Testis (tissue), 3 donors: ENCODE measurements around the gene WNT11. TPM values are rescaled to one million over a fixed set of nuclear protein-coding genes. Genes with fewer than 3 reads are reported as not detected.

Experiments
- DNase-seq: peaks from one replicate; pipeline ENCODE4 v3.0.0-alpha.2; 2019
- H3K27ac ChIP-seq, 2 donors: fragments of 200-600 bp; sonication (generic); one replicate each; pipeline ENCODE4 v1.5.1; 2019
- H3K27me3 ChIP-seq: fragments of 200-600 bp; sonication (generic); one replicate; pipeline ENCODE4 v1.5.1; 2019
- H3K36me3 ChIP-seq: fragments of 200-600 bp; sonication (generic); one replicate; pipeline ENCODE4 v1.5.1; 2017; ENCODE audit warnings: low read depth; ENCODE audit errors: missing control alignments
- H3K4me1 ChIP-seq: fragments of 200-600 bp; sonication (generic); one replicate; pipeline ENCODE4 v1.5.1; 2019
- H3K4me3 ChIP-seq, 2 donors: fragments of 200-600 bp; sonication (generic); one replicate each; pipeline ENCODE4 v1.5.1; 2017 to 2019
- H3K9me3 ChIP-seq: fragments of 200-600 bp; sonication (generic); one replicate; pipeline ENCODE4 v1.5.1; 2017
- CTCF ChIP-seq, 3 experiments: fragments of 450-650 bp in 2 of 3; fragments of 200-600 bp in 1 of 3; sonication (generic) in 1 of 3; IDR thresholded peaks; one replicate each; pipeline ENCODE4 v1.5.1; 2016 to 2019; ENCODE audit warnings: antibody characterized with exemption in 3 of 3, mild to moderate bottlenecking in 2 of 3, moderate library complexity in 1 of 3
- POLR2A ChIP-seq: fragments of 450-650 bp; IDR thresholded peaks from one replicate; pipeline ENCODE4 v1.6.1; 2017; ENCODE audit warnings: antibody characterized with exemption, mild to moderate bottlenecking, moderate library complexity
- WGBS, 2 donors: methylation state at CpG; one replicate each; pipeline ENCODE4 v1.1.5; 2018; 5-methylcytosine and 5-hydroxymethylcytosine counted together
- intact Hi-C: fragments of 100-400 bp; cut with DNase I; formaldehyde crosslinking; loops from one replicate; pipeline ENCODE4 v1.15.1; 2023; ENCODE audit warnings: low total_unique reads
- polyA plus RNA-seq: library from polyadenylated mRNA; stranded (reverse); fragments of 350-450 nt; fragmentation: Illumina TruSeq; extraction: RNeasy Lipid Tissue Mini Kit (QIAGEN cat#74804); gene quantifications from one replicate; pipeline ENCODE4 v1.2.3, GENCODE V29; 2014; ENCODE audit warnings: low read depth, low replicate concordance; ENCODE audit not compliant: insufficient read depth
- total RNA-seq, 2 donors: library from RNA; depleted of rRNA; stranded (reverse); fragments of >200 nt; gene quantifications; one replicate each; pipeline ENCODE4 v1.2.3, GENCODE V29; 2016

Gene WNT11
- total and polyA plus RNA-seq, 3 donors from 2014 or later, result 2.7 to 4.3 (median 2.8) TPM

GRCh38 chr11:76229690-76230240, 23.5 kb upstream of the WNT11 start:
- intact Hi-C loops, result no loop called here
- DNase-seq, result no peak
- Histone ChIP-seq H3K27ac (no peak overlapping the region), H3K4me1 (peaks cover 7% of the 10 kb centered on the region), H3K9me3 (no peaks in the 10 kb centered on the region), H3K27me3 (no peaks in the 10 kb centered on the region), H3K4me3 (no peak overlapping the region), H3K36me3 (no peaks in the 10 kb centered on the region)
- TF ChIP-seq POLR2A, result no peak
- no peak for TF ChIP-seq CTCF (IDR thresholded peaks at IDR 0.05)
- 87 to 93% methylated on average over 8 of the region's 8 CpGs for WGBS, 2 donors

- H3K27ac ChIP-seq, result no peak overlapping the region
- DNase-seq, result no peak
- no peaks in the 10 kb centered on the region for H3K4me1 ChIP-seq
- H3K4me3 ChIP-seq, result no peak overlapping the region
- H3K36me3 ChIP-seq, result no peaks in the 10 kb centered on the region
- H3K27me3 ChIP-seq, result no peaks in the 10 kb centered on the region
- H3K9me3 ChIP-seq, result no peaks in the 10 kb centered on the region
- intact Hi-C loops, result no loop called here
- WGBS, 2 donors, result 87 to 95% methylated on average over 5 of the region's 5 CpGs
- no peak for TF ChIP-seq CTCF (IDR thresholded peaks at IDR 0.05)
These were observed 22.5 kb upstream of the WNT11 start for GRCh38 chr11:76228875-76229149.

GRCh38 chr11:76228071-76228874, 22.0 kb upstream of the WNT11 start:
- TF ChIP-seq CTCF (IDR thresholded peaks at IDR 0.05), result no peak
- no peak overlapping the region for H3K27ac ChIP-seq
- no peaks in the 10 kb centered on the region for H3K4me1 ChIP-seq
- 89% methylated on average over 7 to 15 of the region's 15 CpGs for WGBS, 2 donors
- H3K4me3 ChIP-seq, result no peak overlapping the region
- intact Hi-C loops, result no loop called here
- DNase-seq, result no peak
- no peaks in the 10 kb centered on the region for H3K9me3 ChIP-seq
- no peaks in the 10 kb centered on the region for H3K27me3 ChIP-seq
- no peaks in the 10 kb centered on the region for H3K36me3 ChIP-seq

GRCh38 chr11:76226626-76227025, 20.3 kb upstream of the WNT11 start:
- intact Hi-C loops, result no loop called here
- DNase-seq, result no peak
- TF ChIP-seq CTCF (IDR thresholded peaks at IDR 0.05) (no peak), POLR2A (no peak)
- H3K36me3 ChIP-seq, result no peaks in the 10 kb centered on the region
- no peak overlapping the region for H3K4me3 ChIP-seq
- H3K9me3 ChIP-seq, result no peaks in the 10 kb centered on the region
- no peaks in the 10 kb centered on the region for H3K27me3 ChIP-seq
- 93 to 96% methylated on average over 3 of the region's 3 CpGs for WGBS, 2 donors
- no peaks in the 10 kb centered on the region for H3K4me1 ChIP-seq
- H3K27ac ChIP-seq, result no peak overlapping the region

GRCh38 chr11:76225122-76225611, 18.9 kb upstream of the WNT11 start:
- no peak for TF ChIP-seq POLR2A
- no peak for TF ChIP-seq CTCF (IDR thresholded peaks at IDR 0.05)
- no peaks in the 10 kb centered on the region for H3K4me1 ChIP-seq
- WGBS, 2 donors, result 82 to 83% methylated on average over 16 to 17 of the region's 17 CpGs
- no peak overlapping the region for H3K4me3 ChIP-seq
- intact Hi-C loops, result no loop called here
- H3K27me3 ChIP-seq, result no peaks in the 10 kb centered on the region
- no peaks in the 10 kb centered on the region for H3K9me3 ChIP-seq
- DNase-seq, result no peak
- H3K36me3 ChIP-seq, result no peaks in the 10 kb centered on the region
- H3K27ac ChIP-seq, result no peak overlapping the region
